NCI-H2227 (cell line): Measurements from ENCODE around the gene NRSN2.

Experiments
- DNase-seq: peaks from one replicate; lab custom pipeline; 2025; ENCODE audit not compliant: unreplicated experiment; lab: John Stamatoyannopoulos, UW

The NRSN2 gene

GRCh38 chr20:396619-397431 is 49.9 kb downstream of the NRSN2 start:
- DNase-seq = no peak

- no peak for DNase-seq
Measured at GRCh38 chr20:397432-398237, 50.7 kb downstream of the NRSN2 start.

- no peak for DNase-seq
Measured at GRCh38 chr20:399182-399707, 52.3 kb downstream of the NRSN2 start.

- no peak for DNase-seq
Measured at GRCh38 chr20:400128-400453, 53.2 kb downstream of the NRSN2 start.

GRCh38 chr20:400454-401275 is 53.8 kb downstream of the NRSN2 start:
- no peak for DNase-seq

GRCh38 chr20:401682-402495 is 55.0 kb downstream of the NRSN2 start:
- DNase-seq = no peak

- no peak for DNase-seq
Measured at GRCh38 chr20:402496-402885, 55.6 kb downstream of the NRSN2 start.

- no peak for DNase-seq
Measured at GRCh38 chr20:402898-403581, 56.1 kb downstream of the NRSN2 start.

GRCh38 chr20:403582-403957 is 56.7 kb downstream of the NRSN2 start:
- no peak for DNase-seq

- no peak for DNase-seq
Measured at GRCh38 chr20:404088-404487, 57.2 kb downstream of the NRSN2 start.
